ENCODE results near the gene ACSM5. TPM values are rescaled to one million over a fixed set of nuclear protein-coding genes. Genes with fewer than 3 reads are reported as not detected.

The ACSM5 gene, protein sequence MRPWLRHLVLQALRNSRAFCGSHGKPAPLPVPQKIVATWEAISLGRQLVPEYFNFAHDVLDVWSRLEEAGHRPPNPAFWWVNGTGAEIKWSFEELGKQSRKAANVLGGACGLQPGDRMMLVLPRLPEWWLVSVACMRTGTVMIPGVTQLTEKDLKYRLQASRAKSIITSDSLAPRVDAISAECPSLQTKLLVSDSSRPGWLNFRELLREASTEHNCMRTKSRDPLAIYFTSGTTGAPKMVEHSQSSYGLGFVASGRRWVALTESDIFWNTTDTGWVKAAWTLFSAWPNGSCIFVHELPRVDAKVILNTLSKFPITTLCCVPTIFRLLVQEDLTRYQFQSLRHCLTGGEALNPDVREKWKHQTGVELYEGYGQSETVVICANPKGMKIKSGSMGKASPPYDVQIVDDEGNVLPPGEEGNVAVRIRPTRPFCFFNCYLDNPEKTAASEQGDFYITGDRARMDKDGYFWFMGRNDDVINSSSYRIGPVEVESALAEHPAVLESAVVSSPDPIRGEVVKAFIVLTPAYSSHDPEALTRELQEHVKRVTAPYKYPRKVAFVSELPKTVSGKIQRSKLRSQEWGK
- total RNA-seq, result 0.24 TPM in 1 of 2 replicates, not detected in the other

DNA sequence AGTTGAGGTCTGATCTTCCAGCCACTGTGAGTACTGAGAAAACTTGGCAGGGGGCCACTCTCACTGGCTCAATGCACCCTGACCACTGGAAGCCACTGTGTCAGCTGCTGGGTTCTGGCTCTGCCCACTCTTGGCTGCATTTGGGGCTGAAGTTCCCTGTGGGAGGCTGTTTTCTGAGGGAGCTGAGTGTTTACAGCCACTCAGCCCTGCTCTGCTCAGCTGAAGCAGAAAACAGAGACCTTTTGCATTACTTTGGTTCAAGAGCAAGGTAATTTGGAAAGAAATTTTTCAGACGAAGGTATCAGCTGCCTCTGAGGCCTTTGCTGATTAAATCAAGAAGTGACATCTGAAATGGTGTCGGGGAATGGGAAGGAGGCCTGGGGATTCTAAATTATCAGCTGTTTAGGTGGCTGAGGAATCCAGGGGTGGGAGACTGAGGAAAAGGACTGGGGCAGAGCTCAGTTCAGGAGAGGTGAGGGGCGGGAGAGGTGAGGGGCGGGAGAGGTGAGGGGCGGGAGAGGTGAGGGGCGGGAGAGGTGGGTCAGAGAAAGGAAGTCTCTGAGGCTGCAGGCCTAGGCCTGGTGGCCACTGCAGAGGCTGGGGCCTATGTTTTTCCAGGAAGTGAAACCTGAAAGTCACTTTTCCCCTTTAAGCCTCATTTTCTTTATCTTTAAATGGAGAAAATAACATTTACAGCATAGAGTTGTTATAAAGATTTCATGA is at the start of gene ACSM5:
TSS of gene ACSM5 (plus strand) at position 137 of the 723 bp plus-strand sequence. CDS start 1,951 bp downstream, outside the sequence.

DNA sequence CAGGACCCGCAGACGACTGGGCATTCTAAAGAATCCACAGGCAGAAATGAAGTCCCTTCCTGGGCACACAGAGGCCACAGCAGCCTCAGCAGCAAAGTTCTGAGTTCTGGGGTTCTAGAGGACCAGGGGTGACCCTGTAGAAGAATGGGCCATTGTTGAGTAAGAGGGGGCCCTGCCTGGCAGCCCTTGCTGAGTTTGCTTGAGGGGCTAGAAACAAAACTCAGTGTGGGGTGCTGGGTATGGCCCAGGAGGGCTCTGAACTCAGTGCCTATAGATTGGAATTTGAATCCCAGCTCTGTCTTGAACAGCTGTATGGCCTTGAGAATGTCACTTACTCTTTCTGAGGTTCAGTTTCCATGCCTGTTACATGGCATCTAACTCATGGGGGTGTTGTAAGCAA is 4.7 kb upstream of the ACSM5 start, which contains the start of gene PDILT:
TSS of gene PDILT (minus strand) at position 101 of the 400 bp plus-strand sequence. CDS start 5,437 bp downstream, outside the sequence.

DNA sequence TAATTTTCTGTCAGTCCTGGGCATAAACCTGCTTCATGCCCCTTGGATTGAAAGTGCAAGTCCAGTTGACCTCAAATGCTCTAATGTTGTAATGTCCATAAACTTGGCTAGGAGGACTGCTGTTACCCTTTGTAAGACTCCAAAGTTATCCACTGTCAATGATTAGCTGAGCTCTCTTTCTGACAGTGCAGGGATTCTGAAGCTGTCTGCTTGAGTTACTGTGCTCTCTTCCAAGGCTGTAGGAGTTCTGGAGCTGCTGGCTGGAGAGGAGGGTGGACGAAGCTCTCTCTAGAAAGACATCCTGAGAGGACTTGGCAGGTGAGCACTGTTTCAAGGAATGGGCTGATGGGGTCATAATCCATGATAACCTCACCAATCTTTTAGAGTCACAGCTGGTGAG is 42.0 kb downstream of the ACSM5 start, which contains the start of gene ACSM2A:
TSS of gene ACSM2A (plus strand) at position 158 of the 400 bp plus-strand sequence. CDS start 8,594 bp downstream, outside the sequence.

Other genes with a start within 250 kb of the ACSM5 start
- not detected in 2 replicates for gene GP2, start 82.0 kb upstream of the ACSM5 start, total RNA-seq
- gene UMOD, start 56.8 kb upstream of the ACSM5 start, total RNA-seq, result not detected in 2 replicates
- gene PDILT, start 4.8 kb upstream of the ACSM5 start, total RNA-seq, result not detected in 2 replicates
- not detected in 2 replicates for gene ACSM2A, start 42.0 kb downstream of the ACSM5 start, total RNA-seq
- gene ACSM2B, start 166.8 kb downstream of the ACSM5 start, total RNA-seq, result not detected in 2 replicates